ENCODE measurements around the gene ANGPTL2.

- no peak for TF ChIP-seq CTCF (conservative IDR thresholded peaks at IDR 0.05; ENCODE audit: low read depth, low read length)
- no peak for TF ChIP-seq RAD21 (IDR thresholded peaks at IDR 0.05; ENCODE audit: low read length)
- TF ChIP-seq MAFK (IDR thresholded peaks at IDR 0.05; ENCODE audit: low read depth, low read length) = no peak
- no peak for TF ChIP-seq USF2 (IDR thresholded peaks at IDR 0.05; ENCODE audit: low read depth, low read length)
- TF ChIP-seq POLR2A (IDR thresholded peaks at IDR 0.05; ENCODE audit: low read depth, low read length) = no peak
- no peak for TF ChIP-seq ELK1 (IDR thresholded peaks at IDR 0.05; ENCODE audit: borderline replicate concordance, low read depth, low read length)
- TF ChIP-seq CHD1 (IDR thresholded peaks at IDR 0.05; ENCODE audit: low read depth, low read length) = no peak
Measured at GRCh38 chr9:127117801-127118200, 4.6 kb downstream of the ANGPTL2 start.
